Neural cell (in vitro differentiated cells): ENCODE results near the gene GPANK1.

Experiments used
- TAF1 ChIP-seq: IDR thresholded peaks from 2 replicates; pipeline ENCODE4 v1.6.1; 2012; ENCODE audit warnings: low read depth
- TF ChIP-seq, protein P1 (sequence below): fragments of 450-650 bp; IDR thresholded peaks from 2 replicates; pipeline ENCODE4 v1.5.1; 2014; ENCODE audit warnings: antibody characterized with exemption, mild to moderate bottlenecking, moderate library complexity; ENCODE audit not compliant: poor library complexity, severe bottlenecking

DNA sequence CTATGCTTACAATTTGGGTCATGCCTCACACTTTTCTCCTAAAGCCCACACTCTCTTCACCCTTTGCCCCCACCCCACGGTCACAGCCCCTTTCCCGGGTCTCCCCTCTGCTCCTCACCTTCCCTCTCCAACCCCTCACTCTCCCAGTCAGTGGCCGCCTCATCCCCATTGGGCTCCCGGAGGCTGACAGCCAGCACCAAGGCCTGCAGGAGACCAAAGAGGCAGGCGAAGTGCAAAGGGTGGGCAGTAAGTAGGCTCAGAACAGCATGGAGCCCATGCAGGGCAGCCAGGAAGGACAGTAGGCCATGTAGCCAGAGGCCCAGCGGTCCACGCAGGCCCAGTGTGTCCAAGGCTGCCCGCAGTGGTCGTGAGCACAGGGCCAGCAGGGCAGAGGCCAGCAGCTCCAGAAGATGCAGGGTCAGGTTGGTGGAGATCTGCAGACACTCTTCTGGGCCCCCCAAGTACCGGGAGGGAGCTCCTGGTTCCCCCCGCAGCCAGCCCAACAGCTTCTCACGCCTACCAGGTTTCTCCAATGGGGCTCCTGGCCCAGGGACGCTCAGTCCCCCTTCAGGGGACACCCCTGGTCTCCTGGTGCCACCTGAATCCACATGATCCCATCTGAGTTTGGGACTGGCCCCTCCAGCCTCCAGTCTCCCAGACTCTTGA is 5.7 kb downstream of the GPANK1 start:
- TF ChIP-seq, protein P1, sequence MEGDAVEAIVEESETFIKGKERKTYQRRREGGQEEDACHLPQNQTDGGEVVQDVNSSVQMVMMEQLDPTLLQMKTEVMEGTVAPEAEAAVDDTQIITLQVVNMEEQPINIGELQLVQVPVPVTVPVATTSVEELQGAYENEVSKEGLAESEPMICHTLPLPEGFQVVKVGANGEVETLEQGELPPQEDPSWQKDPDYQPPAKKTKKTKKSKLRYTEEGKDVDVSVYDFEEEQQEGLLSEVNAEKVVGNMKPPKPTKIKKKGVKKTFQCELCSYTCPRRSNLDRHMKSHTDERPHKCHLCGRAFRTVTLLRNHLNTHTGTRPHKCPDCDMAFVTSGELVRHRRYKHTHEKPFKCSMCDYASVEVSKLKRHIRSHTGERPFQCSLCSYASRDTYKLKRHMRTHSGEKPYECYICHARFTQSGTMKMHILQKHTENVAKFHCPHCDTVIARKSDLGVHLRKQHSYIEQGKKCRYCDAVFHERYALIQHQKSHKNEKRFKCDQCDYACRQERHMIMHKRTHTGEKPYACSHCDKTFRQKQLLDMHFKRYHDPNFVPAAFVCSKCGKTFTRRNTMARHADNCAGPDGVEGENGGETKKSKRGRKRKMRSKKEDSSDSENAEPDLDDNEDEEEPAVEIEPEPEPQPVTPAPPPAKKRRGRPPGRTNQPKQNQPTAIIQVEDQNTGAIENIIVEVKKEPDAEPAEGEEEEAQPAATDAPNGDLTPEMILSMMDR = no peak
- TF ChIP-seq TAF1 = no peak
